GM21360 (cell line): ENCODE results near the gene ZNF350.
"Not testable (repeated sequence)": the region's sequence is repeated elsewhere in the genome, so short reads cannot be mapped to it uniquely, and the experiment has no call there.

ENCODE experiments used
- ATAC-seq: cut with Tn5 transposase; IDR thresholded peaks from one replicate; pipeline ENCODE4 v1.9.1; 2021; ENCODE audit warnings: mild to moderate bottlenecking, moderate library complexity; ENCODE audit not compliant: unreplicated experiment

The ZNF350 gene

GRCh38 chr19:51975787-51976186 is 10.9 kb downstream of the ZNF350 start:
- ATAC-seq: not testable (repeated sequence)

DNA sequence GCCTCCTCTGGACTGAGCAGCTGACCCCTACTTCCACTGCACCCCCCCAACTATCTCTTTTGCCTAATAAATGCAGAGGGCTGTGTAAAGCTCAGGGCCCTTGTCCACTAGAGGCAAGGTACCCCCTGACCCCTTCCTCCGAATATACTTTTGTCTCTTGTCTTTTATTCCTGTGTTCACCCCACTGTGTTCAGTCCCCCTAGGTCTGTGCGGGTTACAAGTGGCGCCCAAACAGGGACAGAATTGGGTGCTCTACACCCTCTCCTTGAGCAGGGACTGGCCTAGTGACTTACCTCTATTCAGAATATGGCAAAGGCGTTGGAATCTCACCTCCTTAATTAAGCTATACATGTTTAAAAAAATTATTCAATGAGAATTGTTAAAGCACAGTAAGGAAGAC is 15.0 kb downstream of the ZNF350 start:
- ATAC-seq: no peak

DNA sequence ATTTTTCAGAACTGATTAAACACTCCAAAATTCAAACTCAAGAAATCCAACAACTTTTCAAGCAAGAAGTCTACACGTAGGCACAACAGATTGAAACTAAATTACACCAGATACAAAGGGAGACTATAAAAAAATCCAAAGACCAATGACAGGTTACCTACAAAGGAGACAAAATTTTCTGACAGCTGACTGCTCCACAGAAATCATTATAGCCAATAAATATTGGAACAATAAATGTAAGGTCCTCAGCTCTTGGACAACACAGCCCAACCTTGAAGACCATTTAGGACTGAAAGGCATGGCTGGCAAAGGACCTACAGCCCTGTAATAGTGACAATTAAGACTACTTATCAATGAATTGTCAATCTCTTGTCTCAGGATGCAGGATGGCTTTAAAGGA is 15.9 kb downstream of the ZNF350 start:
- ATAC-seq: no peak

DNA sequence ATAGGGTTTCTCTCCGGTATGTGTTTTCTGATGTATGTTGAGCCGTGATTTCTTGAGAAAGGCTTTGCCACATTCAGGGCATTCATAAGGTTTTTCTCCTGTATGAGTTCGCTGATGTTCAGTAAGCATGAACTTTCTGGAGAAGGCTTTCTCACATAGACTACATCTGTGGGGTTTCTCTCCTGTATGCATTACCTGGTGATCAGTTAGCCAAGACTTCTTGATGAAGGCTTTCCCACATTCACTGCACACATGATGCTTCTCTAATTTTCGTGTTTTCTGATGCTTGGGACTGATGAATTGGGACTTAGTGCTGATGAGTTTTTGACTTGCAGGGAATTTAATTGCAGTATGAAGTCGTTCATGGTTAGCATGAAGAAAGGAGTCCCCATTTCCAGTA is 21.1 kb downstream of the ZNF350 start:
- no peak for ATAC-seq

DNA sequence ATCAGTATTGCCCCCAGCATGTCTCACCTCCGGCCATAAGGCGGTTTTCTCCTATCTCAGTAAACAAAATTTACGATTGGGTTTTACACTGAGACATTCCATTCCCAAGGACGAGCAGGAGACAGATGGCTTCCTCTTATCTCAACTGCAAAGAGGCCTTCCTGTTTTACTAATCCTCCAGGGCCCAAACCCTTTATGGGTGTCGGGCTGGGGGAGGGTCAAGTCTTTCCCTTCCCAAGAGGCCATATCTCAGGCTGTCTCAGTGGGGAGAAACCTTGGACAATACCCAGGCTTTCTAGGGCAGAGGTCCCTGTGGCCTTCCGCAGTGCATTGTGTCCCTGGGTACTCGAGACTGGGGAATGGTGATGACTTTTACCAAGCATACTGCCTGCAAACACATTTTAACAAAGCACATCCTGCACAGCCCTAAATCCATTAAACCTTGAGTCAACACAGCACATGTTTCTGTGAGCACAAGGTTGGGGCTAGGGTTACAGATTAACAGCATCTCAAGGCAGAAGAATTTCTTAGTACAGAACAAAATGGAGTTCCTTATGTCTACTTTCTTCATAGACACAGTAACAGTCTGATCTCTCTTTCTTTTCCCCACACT is 25.9 kb downstream of the ZNF350 start:
- ATAC-seq: not testable (repeated sequence)

GRCh38 chr19:51959791-51960190 is 26.8 kb downstream of the ZNF350 start:
- no peak for ATAC-seq

DNA sequence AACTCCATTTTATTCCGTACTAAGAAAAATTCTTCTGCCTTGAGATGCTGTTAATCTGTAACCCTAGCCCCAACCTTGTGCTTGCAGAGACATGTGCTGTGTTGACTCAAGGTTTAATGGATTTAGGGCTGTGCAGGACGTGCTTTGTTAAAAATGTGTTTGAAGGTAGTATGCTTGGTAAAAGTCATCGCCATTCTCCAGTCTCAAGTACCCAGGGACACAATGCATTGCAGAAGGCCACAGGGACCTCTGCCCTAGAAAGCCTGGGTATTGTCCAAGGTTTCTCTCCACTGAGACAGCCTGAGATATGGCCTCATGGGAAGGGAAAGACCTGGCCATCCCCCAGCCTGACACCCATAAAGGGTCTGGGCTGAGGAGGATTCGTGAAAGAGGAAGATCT is 28.8 kb downstream of the ZNF350 start:
- not testable (repeated sequence) for ATAC-seq

DNA sequence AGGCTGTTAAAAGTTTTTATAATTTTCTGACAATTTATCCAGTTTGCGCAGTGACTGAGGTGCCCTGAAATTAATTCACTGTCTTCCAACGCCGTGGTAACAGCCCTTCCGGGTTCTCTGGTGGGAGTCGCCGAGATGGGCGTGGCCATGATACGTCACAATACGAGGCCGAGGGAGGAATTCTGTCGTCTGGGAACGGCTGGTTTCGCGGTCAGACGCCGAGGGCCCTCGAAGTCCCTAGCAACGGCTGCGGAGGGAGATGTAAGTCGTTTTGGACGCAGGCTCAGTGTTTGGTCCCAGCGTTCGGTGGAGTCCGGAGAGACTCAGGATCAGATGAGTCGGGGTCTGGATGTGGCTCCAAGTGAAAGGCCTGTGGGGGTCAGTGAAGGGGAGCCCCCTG is 37.7 kb downstream of the ZNF350 start:
- no peak for ATAC-seq

DNA sequence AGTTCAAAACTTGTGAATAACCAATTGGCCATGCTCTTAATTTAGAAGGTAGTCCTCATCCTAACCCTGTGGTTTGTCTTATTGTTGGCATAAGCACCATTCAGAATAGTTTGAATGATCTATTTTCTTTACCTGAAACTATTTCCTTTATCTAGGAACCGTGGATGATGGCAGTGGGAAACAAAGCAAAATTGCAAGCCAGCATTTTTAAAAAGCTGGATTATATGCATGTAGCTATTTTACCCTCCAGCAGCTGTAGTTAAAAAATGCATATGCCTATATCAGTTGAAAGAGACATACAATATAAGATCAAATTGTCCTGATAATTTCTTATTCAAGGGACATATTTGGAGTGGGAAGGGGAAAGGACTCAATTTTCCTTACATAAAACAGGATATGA is 40.0 kb downstream of the ZNF350 start:
- no peak for ATAC-seq

- ATAC-seq: no peak
Observed at GRCh38 chr19:51944798-51945552, 41.7 kb downstream of the ZNF350 start.

DNA sequence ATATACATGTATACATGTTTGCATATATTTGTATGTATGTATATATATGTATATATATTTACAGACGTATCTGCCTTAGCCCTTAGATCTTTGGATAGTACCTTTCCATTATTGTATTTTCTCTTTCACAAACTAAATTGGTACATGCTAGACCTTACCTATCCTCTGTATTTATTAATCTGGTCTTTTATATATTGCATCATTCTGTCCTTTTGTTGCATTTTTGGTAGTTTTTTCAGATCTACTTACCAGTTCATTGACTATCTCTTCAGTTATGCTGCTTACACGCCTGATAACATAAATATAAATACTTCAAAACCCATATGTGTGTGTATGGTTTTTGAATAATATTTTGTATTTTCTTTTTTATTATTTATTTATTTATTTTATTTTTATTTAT is 47.7 kb downstream of the ZNF350 start:
- ATAC-seq: no peak

- ATAC-seq: no peak
Observed at GRCh38 chr19:51931921-51932320, 54.7 kb downstream of the ZNF350 start.

- no peak for ATAC-seq
Observed at GRCh38 chr19:51927859-51928258, 58.8 kb downstream of the ZNF350 start.

DNA sequence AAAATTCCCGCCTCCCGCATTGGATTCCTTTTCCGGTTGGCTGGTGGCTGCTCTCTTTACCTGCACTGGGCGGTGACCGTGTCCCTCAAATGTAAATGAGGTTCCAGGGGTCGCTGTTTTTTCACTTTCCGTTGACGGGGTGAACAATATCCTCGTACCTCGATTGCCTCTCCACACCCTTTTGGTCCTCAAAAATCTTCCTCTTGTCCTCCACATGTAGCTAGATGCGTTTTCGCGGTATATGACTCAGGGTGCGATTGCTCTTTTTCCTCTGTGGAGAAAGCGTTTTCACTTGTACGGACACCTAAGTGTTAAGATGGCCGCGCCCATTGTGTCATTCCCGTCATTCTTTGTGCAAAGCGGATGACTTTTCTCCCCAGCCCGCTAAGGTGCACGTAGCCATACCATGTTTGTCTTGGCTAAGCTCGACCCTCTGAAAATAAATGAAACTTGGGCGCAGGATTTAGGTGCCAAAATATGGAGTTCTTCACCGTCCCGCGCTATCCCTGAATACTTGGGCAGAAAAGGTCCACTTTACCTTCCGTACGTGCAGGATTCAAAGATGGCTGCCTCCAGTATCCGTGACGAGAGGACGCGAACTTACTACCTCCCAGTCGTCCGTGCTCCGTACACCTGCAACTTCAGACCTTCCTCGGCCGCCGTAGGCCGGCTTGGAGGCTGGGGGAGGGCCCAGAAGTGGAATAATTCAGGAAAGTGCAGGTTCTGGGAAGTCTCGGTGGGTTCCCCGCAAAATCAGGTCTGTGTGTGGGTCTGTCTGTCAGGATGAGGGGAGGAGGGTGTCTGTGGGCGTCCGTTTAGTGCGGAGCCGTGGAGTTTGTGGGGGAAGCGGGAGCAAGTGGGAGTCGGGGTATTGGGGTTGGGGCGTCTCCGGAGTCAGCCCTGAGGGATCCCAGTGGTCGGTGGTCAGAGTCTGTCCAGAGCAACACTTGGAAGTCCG is 59.6 kb downstream of the ZNF350 start, which contains the start of gene ZNF613:
Gene ZNF613 (plus strand): TSS at position 689 of the 958 bp plus-strand sequence. CDS start 8,749 bp downstream, outside the sequence.
- peak; percentile 88 for ATAC-seq

- ATAC-seq: no peak
Observed at GRCh38 chr19:51926426-51926783, 60.2 kb downstream of the ZNF350 start.

GRCh38 chr19:51921949-51922348 is 64.7 kb downstream of the ZNF350 start:
- ATAC-seq: no peak

DNA sequence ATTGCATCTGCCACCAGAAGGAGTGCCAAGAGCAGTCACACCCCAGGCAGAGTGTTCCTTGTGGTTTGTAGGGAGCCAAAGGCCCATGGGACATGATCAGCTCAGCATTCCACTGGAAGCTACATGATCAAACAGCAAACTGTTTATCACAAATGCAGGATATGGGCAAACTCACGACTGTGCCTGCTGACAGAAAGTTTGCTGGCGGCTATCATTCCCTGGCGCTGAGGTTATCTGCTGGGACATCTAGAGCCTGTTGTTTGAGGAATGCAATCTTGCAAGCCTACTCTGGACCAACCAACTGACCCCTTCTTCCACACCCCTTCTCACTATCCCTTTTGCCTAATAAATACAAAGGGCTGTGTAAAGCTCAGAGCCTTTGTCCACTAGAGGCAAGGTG is 67.0 kb downstream of the ZNF350 start:
- no peak for ATAC-seq

GRCh38 chr19:51916167-51916566 is 70.5 kb downstream of the ZNF350 start:
- ATAC-seq: no peak

- ATAC-seq: no peak
Observed at GRCh38 chr19:51915324-51915867, 71.2 kb downstream of the ZNF350 start.
